Ishikawa (cell line): ENCODE data around the gene FUS.

ENCODE experiments used
- CEBPB ChIP-seq: IDR thresholded peaks from 2 replicates; pipeline ENCODE4 v1.6.1; 2012
- CREB1 ChIP-seq: IDR thresholded peaks from 2 replicates; pipeline ENCODE4 v1.6.1; 2012; ENCODE audit warnings: low read depth
- EGR1 ChIP-seq: IDR thresholded peaks from 2 replicates; pipeline ENCODE4 v1.6.1; 2012
- EP300 ChIP-seq: IDR thresholded peaks from 2 replicates; pipeline ENCODE4 v1.6.1; 2012; ENCODE audit warnings: borderline replicate concordance
- FOXM1 ChIP-seq: IDR thresholded peaks from 2 replicates; pipeline ENCODE4 v1.6.1; 2012; ENCODE audit warnings: low read depth, borderline replicate concordance
- MAX ChIP-seq: IDR thresholded peaks from 2 replicates; pipeline ENCODE4 v1.6.1; 2012
- NFIC ChIP-seq: IDR thresholded peaks from 2 replicates; pipeline ENCODE4 v1.6.1; 2012
- RAD21 ChIP-seq: IDR thresholded peaks from 2 replicates; pipeline ENCODE4 v1.6.1; 2012; ENCODE audit warnings: low read depth
- REST ChIP-seq: IDR thresholded peaks from 2 replicates; pipeline ENCODE4 v1.6.1; 2012; ENCODE audit warnings: low read depth, mild to moderate bottlenecking
- TAF1 ChIP-seq: IDR thresholded peaks from 2 replicates; pipeline ENCODE4 v1.6.1; 2012; ENCODE audit warnings: low read depth, mild to moderate bottlenecking
- TCF12 ChIP-seq: IDR thresholded peaks from 2 replicates; pipeline ENCODE4 v1.6.1; 2012; ENCODE audit warnings: low read depth
- TEAD4 ChIP-seq: IDR thresholded peaks from 2 replicates; pipeline ENCODE4 v1.6.1; 2012
- YY1 ChIP-seq: IDR thresholded peaks from 2 replicates; pipeline ENCODE4 v1.6.1; 2012; ENCODE audit warnings: low read depth
- ZBTB7A ChIP-seq: IDR thresholded peaks from 2 replicates; pipeline ENCODE4 v1.6.1; 2012; ENCODE audit warnings: low read depth
- TF ChIP-seq, protein P1 (sequence below): IDR thresholded peaks from 2 replicates; pipeline ENCODE4 v1.6.1; 2012

FUS gene

DNA sequence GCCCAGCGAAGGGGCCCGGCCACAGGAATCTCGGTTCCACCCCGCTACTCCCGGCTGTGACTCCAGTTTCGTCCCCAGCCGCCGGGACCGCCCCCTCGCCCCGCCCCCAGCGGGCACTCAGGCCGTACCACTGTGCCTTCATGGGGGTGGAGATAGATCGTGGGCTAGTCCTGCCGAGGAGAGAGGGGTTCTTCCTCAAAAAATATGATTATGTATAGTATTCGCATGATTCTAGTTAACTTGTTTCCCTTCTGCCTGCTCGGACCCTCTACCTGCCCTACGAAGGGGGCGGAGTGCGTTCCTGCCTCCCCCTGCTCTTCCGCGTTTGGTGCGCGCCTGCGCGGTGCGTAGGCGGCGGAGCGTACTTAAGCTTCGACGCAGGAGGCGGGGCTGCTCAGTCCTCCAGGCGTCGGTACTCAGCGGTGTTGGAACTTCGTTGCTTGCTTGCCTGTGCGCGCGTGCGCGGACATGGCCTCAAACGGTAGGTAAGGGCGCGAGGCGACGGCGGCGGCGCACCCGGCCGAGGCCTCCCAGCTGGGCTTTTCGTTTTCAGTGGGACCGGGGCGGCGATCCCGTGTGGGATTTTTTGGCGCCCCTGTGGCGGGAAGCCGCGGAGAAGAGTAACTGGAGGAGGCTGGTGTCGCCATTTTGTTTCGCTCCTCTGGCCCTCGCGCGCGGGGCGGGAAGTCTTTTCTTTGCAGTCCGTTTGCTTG lies at the start of gene FUS:
Gene FUS, plus strand, starts transcription at position 393 of the 713 bp plus-strand sequence. Its CDS starts 76 bp downstream, at position 469.
- peak; percentile 100 for TF ChIP-seq EGR1
- TF ChIP-seq NFIC = 0 out of 2 replicates have a peak, but pooled peaks have one; percentile 37
- TF ChIP-seq TAF1 = peak; percentile 100
- peak; percentile 63 for TF ChIP-seq TCF12
- no peak for TF ChIP-seq REST
- TF ChIP-seq, protein P1, sequence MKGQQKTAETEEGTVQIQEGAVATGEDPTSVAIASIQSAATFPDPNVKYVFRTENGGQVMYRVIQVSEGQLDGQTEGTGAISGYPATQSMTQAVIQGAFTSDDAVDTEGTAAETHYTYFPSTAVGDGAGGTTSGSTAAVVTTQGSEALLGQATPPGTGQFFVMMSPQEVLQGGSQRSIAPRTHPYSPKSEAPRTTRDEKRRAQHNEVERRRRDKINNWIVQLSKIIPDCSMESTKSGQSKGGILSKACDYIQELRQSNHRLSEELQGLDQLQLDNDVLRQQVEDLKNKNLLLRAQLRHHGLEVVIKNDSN = no peak
- TF ChIP-seq ZBTB7A = no peak
- peak; percentile 81 for TF ChIP-seq MAX
- peak; percentile 70; the same call in 1 of the 2 replicates for TF ChIP-seq EP300
- 0 out of 2 replicates have a peak, but pooled peaks have one; percentile 2 for TF ChIP-seq TEAD4
- peak; percentile 52 for TF ChIP-seq CREB1
- peak; percentile 85 for TF ChIP-seq YY1
- no peak; the same call in 1 of the 2 replicates for TF ChIP-seq CEBPB
- TF ChIP-seq FOXM1 = no peak; the same call in 1 of the 2 replicates

- TF ChIP-seq FOXM1 (no peak), TCF12 (no peak), TAF1 (no peak), REST (no peak), YY1 (no peak), CREB1 (no peak)
Observed at GRCh38 chr16:31130336-31130891, 49.5 kb upstream of the FUS start.

DNA sequence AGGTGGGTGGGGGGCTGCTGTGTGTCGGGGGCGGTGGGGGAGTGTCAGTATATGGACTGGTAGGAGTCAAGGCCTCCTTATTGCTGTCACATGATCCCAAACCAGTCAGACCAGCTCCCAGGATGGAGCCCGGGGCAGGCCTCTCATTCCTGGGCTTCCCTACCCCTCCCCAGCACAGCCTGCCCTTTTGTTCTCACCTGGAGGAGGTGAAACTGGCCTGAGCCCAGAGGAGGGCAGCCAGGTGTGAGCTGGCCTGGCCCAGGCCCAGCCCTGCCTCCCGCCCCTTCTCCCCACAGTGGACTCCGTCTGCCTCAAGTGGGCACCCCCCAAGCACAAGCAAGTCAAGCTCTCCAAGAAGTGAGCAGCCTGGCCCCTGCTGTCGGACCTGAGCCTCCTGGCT lies 49.0 kb upstream of the FUS start:
- TF ChIP-seq EP300 (peak; percentile 74), CEBPB (no peak), TAF1 (no peak), MAX (peak; percentile 54; the same call in 1 of the 2 replicates), RAD21 (no peak; the same call in 1 of the 2 replicates), REST (no peak), EGR1 (no peak), CREB1 (no peak), YY1 (no peak), ZBTB7A (0 out of 2 replicates have a peak, but pooled peaks have one; percentile 47), TEAD4 (peak; percentile 83), FOXM1 (no peak), NFIC (peak; percentile 95), TCF12 (peak; percentile 93)
- TF ChIP-seq, protein P1 = peak; percentile 94

DNA sequence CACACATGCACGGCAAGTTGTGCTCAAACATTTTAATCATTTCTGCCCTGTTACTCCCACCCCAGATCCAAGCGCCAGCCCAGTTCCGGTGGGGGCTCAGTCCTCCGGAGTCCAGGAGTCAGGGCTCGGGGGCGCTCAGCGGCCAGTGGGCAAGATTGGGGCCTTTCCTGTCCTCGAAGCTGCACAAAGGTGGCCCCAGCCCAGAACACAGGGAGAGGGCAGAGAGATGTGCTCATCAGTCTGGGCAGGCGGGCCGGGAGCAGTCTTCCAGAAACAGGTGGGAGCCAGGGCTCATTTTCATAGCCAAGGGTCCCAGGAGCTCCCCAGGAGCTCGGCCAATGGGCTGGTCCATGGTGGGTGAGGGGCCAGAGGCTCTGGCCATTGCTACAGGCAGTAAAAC lies 48.5 kb upstream of the FUS start:
- TF ChIP-seq EGR1 (no peak), TCF12 (no peak), RAD21 (no peak), YY1 (no peak), TEAD4 (no peak), CEBPB (no peak), EP300 (no peak), TAF1 (0 out of 2 replicates have a peak, but pooled peaks have one; percentile 35)
- TF ChIP-seq, protein P1 = no peak
